ENCODE data around the gene ARAP2.

- TF ChIP-seq CTCF (IDR thresholded peaks at IDR 0.05) (no peak), POLR2A (IDR thresholded peaks at IDR 0.05) (no peak)
Measured at GRCh38 chr4:36152735-36153134, 91.6 kb downstream of the ARAP2 start.
